ENCODE results near the gene UTP11.

DNA sequence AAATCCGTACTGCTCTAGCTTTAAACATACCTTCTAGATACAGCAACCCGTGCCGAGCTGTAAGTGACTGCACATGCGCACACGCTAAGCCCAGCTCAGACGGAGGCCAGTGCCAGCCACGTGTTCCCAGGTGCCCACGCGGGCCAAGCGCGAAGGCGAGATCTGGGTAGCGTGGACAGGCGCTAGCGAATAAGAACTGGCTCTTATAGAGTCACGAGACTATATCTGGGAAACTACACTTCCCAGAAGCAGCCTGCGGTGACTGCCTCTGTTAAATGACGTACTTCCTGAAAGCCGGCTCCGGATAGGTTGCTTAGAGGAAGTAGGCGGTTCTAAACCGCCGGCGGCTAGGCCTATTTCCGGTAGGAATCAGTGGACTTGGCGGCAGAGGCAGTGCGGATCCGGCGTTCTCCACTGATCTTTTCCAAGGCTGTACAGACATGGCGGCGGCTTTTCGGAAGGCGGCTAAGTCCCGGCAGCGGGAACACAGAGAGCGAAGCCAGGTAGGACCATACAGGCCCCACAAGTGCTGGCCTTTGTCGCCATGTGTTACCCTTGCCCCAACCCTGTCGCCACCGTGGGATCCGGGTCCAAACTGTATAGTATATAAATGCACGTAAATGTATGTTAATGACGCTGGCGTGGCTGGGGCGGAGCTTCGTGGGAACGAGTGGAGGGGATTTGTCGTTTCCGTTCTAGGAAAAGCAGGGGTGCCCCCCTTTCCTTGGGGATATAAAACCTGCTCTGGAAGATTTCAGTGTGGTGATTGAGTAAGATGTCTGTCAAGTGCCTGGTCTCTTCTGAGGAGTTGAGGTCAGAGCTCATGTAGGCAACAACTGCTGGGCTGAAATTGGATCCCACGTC, at the start of gene UTP11:
- TF ChIP-seq POLR2A (IDR thresholded peaks at IDR 0.05; ENCODE audit: low read length) (peak; percentile 92), GATA1 (IDR thresholded peaks at IDR 0.05; ENCODE audit: low read depth, low read length) (no peak)

Measured in erythroblast (primary cell).